ENCODE measurements around the gene VAMP4.

The VAMP4 gene

GRCh38 chr1:171718848-171719247 lies 23.0 kb downstream of the VAMP4 start:
- no peak overlapping the region for H3K4me3 ChIP-seq (replicated peaks; ENCODE audit: low read depth, low read length)
- DNase-seq (ENCODE audit: extremely low read depth, insufficient read length) = no peak
- H3K27me3 ChIP-seq (replicated peaks; ENCODE audit: control insufficient read depth, insufficient read depth, low read length) = no peaks in the 10 kb centered on the region
- peaks cover 2% of the 10 kb centered on the region for H3K36me3 ChIP-seq (ENCODE audit: control insufficient read depth, insufficient read depth, low read length)
- TF ChIP-seq CTCF (IDR thresholded peaks at IDR 0.05; ENCODE audit: insufficient read depth, low read length, poor library complexity, severe bottlenecking) = no peak

GRCh38 chr1:171718216-171718615 lies 23.6 kb downstream of the VAMP4 start:
- H3K4me3 ChIP-seq (replicated peaks; ENCODE audit: low read depth, low read length) = no peak overlapping the region
- H3K36me3 ChIP-seq (ENCODE audit: control insufficient read depth, insufficient read depth, low read length) = peaks cover 2% of the 10 kb centered on the region
- H3K27me3 ChIP-seq (replicated peaks; ENCODE audit: control insufficient read depth, insufficient read depth, low read length) = no peaks in the 10 kb centered on the region
- TF ChIP-seq CTCF (IDR thresholded peaks at IDR 0.05; ENCODE audit: insufficient read depth, low read length, poor library complexity, severe bottlenecking) = no peak
- no peak for DNase-seq (ENCODE audit: extremely low read depth, insufficient read length)

- no peak for TF ChIP-seq CTCF (IDR thresholded peaks at IDR 0.05; ENCODE audit: insufficient read depth, low read length, poor library complexity, severe bottlenecking)
- Histone ChIP-seq H3K36me3 (ENCODE audit: control insufficient read depth, insufficient read depth, low read length) (peaks cover 2% of the 10 kb centered on the region), H3K4me3 (replicated peaks; ENCODE audit: low read depth, low read length) (no peak overlapping the region), H3K27me3 (replicated peaks; ENCODE audit: control insufficient read depth, insufficient read depth, low read length) (no peaks in the 10 kb centered on the region)
- DNase-seq (ENCODE audit: extremely low read depth, insufficient read length) = no peak
Observed at GRCh38 chr1:171717062-171717718, 24.7 kb downstream of the VAMP4 start.

- Histone ChIP-seq H3K36me3 (ENCODE audit: control insufficient read depth, insufficient read depth, low read length) (peaks cover 2% of the 10 kb centered on the region), H3K27me3 (replicated peaks; ENCODE audit: control insufficient read depth, insufficient read depth, low read length) (no peaks in the 10 kb centered on the region), H3K4me3 (replicated peaks; ENCODE audit: low read depth, low read length) (no peak overlapping the region)
- DNase-seq (ENCODE audit: extremely low read depth, insufficient read length) = no peak
- no peak for TF ChIP-seq CTCF (IDR thresholded peaks at IDR 0.05; ENCODE audit: insufficient read depth, low read length, poor library complexity, severe bottlenecking)
Observed at GRCh38 chr1:171716616-171717015, 25.2 kb downstream of the VAMP4 start.

GRCh38 chr1:171715813-171716251 lies 26.0 kb downstream of the VAMP4 start:
- no peak for DNase-seq (ENCODE audit: extremely low read depth, insufficient read length)
- Histone ChIP-seq H3K27me3 (replicated peaks; ENCODE audit: control insufficient read depth, insufficient read depth, low read length) (no peaks in the 10 kb centered on the region), H3K4me3 (replicated peaks; ENCODE audit: low read depth, low read length) (no peak overlapping the region), H3K36me3 (ENCODE audit: control insufficient read depth, insufficient read depth, low read length) (peaks cover 2% of the 10 kb centered on the region)
- TF ChIP-seq CTCF (IDR thresholded peaks at IDR 0.05; ENCODE audit: insufficient read depth, low read length, poor library complexity, severe bottlenecking) = peak; percentile 30

GRCh38 chr1:171712341-171712740 lies 29.5 kb downstream of the VAMP4 start:
- TF ChIP-seq CTCF (IDR thresholded peaks at IDR 0.05; ENCODE audit: insufficient read depth, low read length, poor library complexity, severe bottlenecking) = no peak
- H3K4me3 ChIP-seq (replicated peaks; ENCODE audit: low read depth, low read length) = no peak overlapping the region
- DNase-seq (ENCODE audit: extremely low read depth, insufficient read length) = no peak
- H3K27me3 ChIP-seq (replicated peaks; ENCODE audit: control insufficient read depth, insufficient read depth, low read length) = no peaks in the 10 kb centered on the region
- peaks cover 2% of the 10 kb centered on the region for H3K36me3 ChIP-seq (ENCODE audit: control insufficient read depth, insufficient read depth, low read length)
